Measurements from ENCODE around the gene PCDHB1. TPM values are rescaled to one million over a fixed set of nuclear protein-coding genes. Genes with fewer than 3 reads are reported as not detected.

PCDHB1 gene
- total and polyA plus RNA-seq, 2 of the 8 experiments (the other 6 are each of a cell fraction or from before 2014, with no cell fraction given) = 0.03 to 0.04 TPM

- TF ChIP-seq E2F6 (IDR thresholded peaks at IDR 0.05) (peak; percentile 33; the same call in 1 of the 2 replicates), RXRA (IDR thresholded peaks at IDR 0.05; ENCODE audit: insufficient read depth, low read depth, low read length) (no peak)
These were observed 49.1 kb downstream of the PCDHB1 start, which contains the start of gene PCDHB3 (continued) for GRCh38 chr5:141100243-141100805.

Data from H1 (cell line).